Ascending aorta (tissue), 2 donors: ENCODE data around the gene EPM2AIP1. TPM values are rescaled to one million over a fixed set of nuclear protein-coding genes. Genes with fewer than 3 reads are reported as not detected.
"Not testable (repeated sequence)": the region's sequence is repeated elsewhere in the genome, so short reads cannot be mapped to it uniquely, and the experiment has no call there.

Experiments used
- DNase-seq, 2 donors: peaks; one replicate each; pipeline ENCODE4 v3.0.0-alpha.2; 2019; ENCODE audit warnings: low spot score in 2 of 2
- H3K27ac ChIP-seq, 2 donors: fragments of 200-600 bp; sonication (generic); one replicate each; pipeline ENCODE4 v1.5.1; 2016 to 2017; ENCODE audit warnings: mild to moderate bottlenecking in 1 of 2
- H3K27me3 ChIP-seq: fragments of 200-600 bp; sonication (generic); one replicate; pipeline ENCODE4 v1.5.1; 2017
- H3K36me3 ChIP-seq, 2 donors: fragments of 200-600 bp; sonication (generic); one replicate each; pipeline ENCODE4 v1.5.1; 2016
- H3K4me1 ChIP-seq, 2 donors: fragments of 200-600 bp; sonication (generic); one replicate each; pipeline ENCODE4 v1.5.1; 2016 to 2017; ENCODE audit warnings: mild to moderate bottlenecking in 1 of 2
- H3K4me3 ChIP-seq, 2 donors: fragments of 200-600 bp; sonication (generic); one replicate each; pipeline ENCODE4 v1.5.1; 2016 to 2017; ENCODE audit warnings: mild to moderate bottlenecking in 1 of 2
- H3K9me3 ChIP-seq, 2 donors: fragments of 200-600 bp; sonication (generic); one replicate each; pipeline ENCODE4 v1.5.1; 2016
- intact Hi-C: fragments of 100-400 bp; cut with DNase I; formaldehyde crosslinking; loops from one replicate; pipeline ENCODE4 v1.15.1; 2023
- total RNA-seq: library from RNA; depleted of rRNA; stranded (reverse); fragments of >200 nt; gene quantifications from one replicate; pipeline ENCODE4 v1.1.0, GENCODE V29; 2016
- TF ChIP-seq, protein P1 (sequence below), 3 experiments: fragments of 200-600 bp in 2 of 3; fragments of 450-650 bp in 1 of 3; sonication (generic) in 2 of 3; IDR thresholded peaks; one replicate each; pipeline ENCODE4 v1.5.1; 2016 to 2019; ENCODE audit warnings: antibody characterized with exemption in 3 of 3, mild to moderate bottlenecking in 1 of 3, moderate library complexity in 1 of 3

Gene EPM2AIP1
- total RNA-seq, result 1.9 TPM

DNA sequence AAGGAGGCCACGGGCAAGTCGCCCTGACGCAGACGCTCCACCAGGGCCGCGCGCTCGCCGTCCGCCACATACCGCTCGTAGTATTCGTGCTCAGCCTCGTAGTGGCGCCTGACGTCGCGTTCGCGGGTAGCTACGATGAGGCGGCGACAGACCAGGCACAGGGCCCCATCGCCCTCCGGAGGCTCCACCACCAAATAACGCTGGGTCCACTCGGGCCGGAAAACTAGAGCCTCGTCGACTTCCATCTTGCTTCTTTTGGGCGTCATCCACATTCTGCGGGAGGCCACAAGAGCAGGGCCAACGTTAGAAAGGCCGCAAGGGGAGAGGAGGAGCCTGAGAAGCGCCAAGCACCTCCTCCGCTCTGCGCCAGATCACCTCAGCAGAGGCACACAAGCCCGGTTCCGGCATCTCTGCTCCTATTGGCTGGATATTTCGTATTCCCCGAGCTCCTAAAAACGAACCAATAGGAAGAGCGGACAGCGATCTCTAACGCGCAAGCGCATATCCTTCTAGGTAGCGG lies at the start of gene EPM2AIP1:
TSS of gene EPM2AIP1 (minus strand) at position 326 of the 520 bp plus-strand sequence. CDS start at position 272, 54 bp downstream.
- Histone ChIP-seq H3K27ac (peak within 1 kb of the TSS; percentile 99), H3K9me3 (no peaks in the 10 kb centered on the region), H3K4me1 (peaks cover 17 to 42% of the 10 kb centered on the region in 2 donors), H3K4me3 (peak within 1 kb of the TSS; percentile 70 to 81), H3K27me3 (no peaks in the 10 kb centered on the region), H3K36me3 (peaks cover 21 to 23% of the 10 kb centered on the region in 2 donors)
- intact Hi-C loops, result loop anchor here (1.0 to 10.0 kb wide), 4 partner anchors 59 to 1142 kb away; partner anchors contain the start of genes ACAA1 and MYD88
- TF ChIP-seq, protein P1, sequence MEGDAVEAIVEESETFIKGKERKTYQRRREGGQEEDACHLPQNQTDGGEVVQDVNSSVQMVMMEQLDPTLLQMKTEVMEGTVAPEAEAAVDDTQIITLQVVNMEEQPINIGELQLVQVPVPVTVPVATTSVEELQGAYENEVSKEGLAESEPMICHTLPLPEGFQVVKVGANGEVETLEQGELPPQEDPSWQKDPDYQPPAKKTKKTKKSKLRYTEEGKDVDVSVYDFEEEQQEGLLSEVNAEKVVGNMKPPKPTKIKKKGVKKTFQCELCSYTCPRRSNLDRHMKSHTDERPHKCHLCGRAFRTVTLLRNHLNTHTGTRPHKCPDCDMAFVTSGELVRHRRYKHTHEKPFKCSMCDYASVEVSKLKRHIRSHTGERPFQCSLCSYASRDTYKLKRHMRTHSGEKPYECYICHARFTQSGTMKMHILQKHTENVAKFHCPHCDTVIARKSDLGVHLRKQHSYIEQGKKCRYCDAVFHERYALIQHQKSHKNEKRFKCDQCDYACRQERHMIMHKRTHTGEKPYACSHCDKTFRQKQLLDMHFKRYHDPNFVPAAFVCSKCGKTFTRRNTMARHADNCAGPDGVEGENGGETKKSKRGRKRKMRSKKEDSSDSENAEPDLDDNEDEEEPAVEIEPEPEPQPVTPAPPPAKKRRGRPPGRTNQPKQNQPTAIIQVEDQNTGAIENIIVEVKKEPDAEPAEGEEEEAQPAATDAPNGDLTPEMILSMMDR (IDR thresholded peaks at IDR 0.05), result peak; percentile 38 to 53 (median 46)
- DNase-seq, result no peak

DNA sequence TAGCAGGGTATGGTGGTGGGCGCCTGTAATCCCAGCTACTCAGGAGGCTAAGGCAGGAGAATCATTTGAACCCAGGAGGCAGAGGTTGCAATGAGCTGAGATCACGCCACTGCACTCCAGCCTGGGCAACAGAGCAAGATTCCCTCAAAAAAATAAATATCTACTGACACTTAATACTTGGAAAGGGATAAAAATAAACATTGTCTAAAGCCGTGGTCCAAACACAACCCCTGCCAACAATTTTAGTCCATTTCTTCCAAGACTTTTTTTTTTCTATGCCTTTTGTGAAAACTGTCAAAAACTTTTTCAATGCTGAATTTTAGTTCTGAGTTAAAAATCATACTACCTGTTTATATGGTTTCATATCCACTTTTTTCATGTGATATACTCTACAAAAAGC lies 49.8 kb upstream of the EPM2AIP1 start:
- Histone ChIP-seq H3K36me3 (peaks cover 19 to 38% of the 10 kb centered on the region in 2 donors), H3K27ac (peak overlapping the region; percentile 45 to 78), H3K4me1 (peaks cover 5 to 10% of the 10 kb centered on the region in 2 donors)
- DNase-seq, H3K9me3 ChIP-seq, intact Hi-C loops, H3K4me3 ChIP-seq, H3K27me3 ChIP-seq: not testable (repeated sequence)

DNA sequence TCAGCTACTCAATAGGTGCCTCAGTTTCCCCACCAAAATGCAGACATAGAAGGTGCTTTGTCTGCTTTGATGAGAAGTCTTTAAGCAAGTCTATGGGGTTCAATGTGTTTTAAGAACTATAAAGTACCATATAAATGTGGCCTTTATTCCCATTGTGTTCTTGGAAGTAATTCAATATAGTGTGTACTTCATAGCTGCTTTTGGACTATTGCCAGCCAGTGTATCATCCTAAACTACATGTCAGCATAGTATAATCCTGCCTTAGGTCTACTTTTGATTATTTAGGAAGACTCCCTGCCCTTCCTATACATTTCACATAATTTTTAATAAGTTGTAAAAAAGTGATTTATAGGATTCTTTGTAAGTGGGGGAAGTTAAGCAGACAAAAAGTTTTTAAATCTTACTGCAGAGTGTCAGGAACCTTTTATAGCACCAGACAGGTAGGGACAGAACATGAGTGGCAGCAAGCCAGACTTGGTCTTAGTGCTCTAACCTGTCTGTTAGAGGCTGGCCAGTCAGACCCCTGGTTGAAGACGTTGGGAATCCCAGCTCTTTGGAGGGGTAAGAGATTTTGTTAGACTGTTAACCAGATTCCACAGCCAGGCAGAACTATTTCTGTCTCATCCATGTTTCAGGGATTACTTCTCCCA lies 48.7 kb upstream of the EPM2AIP1 start:
- Histone ChIP-seq H3K36me3 (peaks cover 8 to 27% of the 10 kb centered on the region in 2 donors), H3K4me1 (peaks cover 5 to 10% of the 10 kb centered on the region in 2 donors), H3K4me3 (no peak overlapping the region), H3K27ac (peak overlapping the region; percentile 45 to 78), H3K27me3 (no peaks in the 10 kb centered on the region), H3K9me3 (peaks cover 0 to 5% of the 10 kb centered on the region in 2 donors)
- no peak for DNase-seq
- intact Hi-C loops, result no loop called here
- TF ChIP-seq, protein P1 (IDR thresholded peaks at IDR 0.05), result no peak

DNA sequence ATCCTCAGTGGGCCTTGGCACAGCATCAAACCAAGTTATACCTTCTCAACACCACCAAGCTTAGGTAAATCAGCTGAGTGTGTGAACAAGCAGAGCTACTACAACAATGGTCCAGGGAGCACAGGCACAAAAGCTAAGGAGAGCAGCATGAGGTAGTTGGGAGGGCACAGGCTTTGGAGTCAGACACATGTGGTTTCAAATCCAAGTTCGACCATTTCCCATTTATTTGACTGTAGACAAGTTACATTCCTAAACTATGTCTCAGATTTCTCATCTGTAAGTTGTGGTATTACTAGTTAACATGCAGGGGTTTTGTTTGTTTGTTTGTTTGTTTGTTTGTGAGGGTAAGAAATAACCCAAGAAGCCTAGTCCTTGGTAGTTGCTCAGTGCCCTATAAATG lies 47.3 kb upstream of the EPM2AIP1 start:
- DNase-seq, result no peak
- intact Hi-C loops, result no loop called here
- TF ChIP-seq, protein P1 (IDR thresholded peaks at IDR 0.05), result no peak
- Histone ChIP-seq H3K27ac (peak overlapping the region in 1 of 2 donors; percentile 32), H3K9me3 (peaks cover 0 to 12% of the 10 kb centered on the region in 2 donors), H3K36me3 (peaks cover 11 to 33% of the 10 kb centered on the region in 2 donors), H3K27me3 (no peaks in the 10 kb centered on the region), H3K4me3 (no peak overlapping the region), H3K4me1 (peaks cover 5 to 10% of the 10 kb centered on the region in 2 donors)

DNA sequence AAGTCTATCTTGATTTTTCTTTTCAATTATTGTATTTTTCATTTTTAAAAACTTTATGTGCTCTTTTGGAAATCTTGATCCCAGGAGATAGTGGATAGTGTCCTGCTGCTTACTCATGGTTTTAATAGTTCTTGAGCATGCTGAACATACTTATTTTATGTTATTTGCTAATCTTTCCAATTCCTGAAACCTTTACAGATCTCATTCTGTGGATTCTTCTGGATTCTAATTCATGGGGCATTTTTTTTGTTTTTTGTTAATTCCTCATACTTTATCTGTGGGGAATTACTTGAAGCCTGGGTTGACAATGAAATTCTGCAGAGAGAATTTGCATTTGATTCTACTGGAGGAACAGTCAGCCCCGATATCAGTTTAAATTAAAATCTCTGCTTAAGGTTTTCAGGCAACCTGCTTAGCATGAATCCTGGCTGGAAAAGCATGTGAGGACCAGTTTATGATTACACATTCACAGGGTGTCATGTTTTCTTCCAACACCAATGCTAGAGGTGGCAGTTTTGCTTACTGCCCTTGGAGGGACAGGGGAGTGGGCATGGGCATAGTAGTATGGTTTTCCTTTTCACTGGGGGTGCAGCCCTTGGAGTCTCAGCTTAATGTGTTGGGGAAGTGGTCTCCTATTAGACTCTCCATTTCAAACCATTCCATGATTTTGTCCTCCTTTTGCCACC lies 46.4 kb upstream of the EPM2AIP1 start:
- H3K27me3 ChIP-seq, result no peaks in the 10 kb centered on the region
- peaks cover 11 to 37% of the 10 kb centered on the region in 2 donors for H3K36me3 ChIP-seq
- H3K9me3 ChIP-seq, result peaks cover 0 to 12% of the 10 kb centered on the region in 2 donors
- TF ChIP-seq, protein P1 (IDR thresholded peaks at IDR 0.05), result no peak
- H3K4me1 ChIP-seq, result peaks cover 5 to 10% of the 10 kb centered on the region in 2 donors
- H3K27ac ChIP-seq, result no peak overlapping the region
- H3K4me3 ChIP-seq, result no peak overlapping the region
- DNase-seq, result no peak
- intact Hi-C loops, result no loop called here

DNA sequence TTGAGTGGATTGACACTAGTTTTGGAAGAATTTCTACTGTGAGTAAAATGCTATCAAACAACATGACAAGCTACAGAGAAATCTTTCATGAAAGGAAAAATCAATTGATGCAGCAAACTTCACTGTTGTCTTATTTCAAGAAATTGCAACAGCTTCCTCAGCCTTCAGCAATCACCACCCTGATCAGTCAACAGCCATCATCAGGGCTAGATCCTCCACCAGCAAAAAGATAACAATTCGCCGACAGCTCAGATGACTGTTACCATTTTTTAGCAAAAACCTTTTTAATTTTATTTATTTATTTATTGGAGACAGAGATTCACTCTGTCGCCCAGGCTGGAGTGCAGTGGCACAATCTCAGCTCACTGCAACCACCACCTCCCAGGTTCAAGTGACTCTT lies 44.4 kb upstream of the EPM2AIP1 start:
- Histone ChIP-seq H3K9me3 (peaks cover 0 to 12% of the 10 kb centered on the region in 2 donors), H3K4me3 (no peak overlapping the region), H3K36me3 (peaks cover 11 to 37% of the 10 kb centered on the region in 2 donors), H3K27ac (no peak overlapping the region), H3K27me3 (no peaks in the 10 kb centered on the region), H3K4me1 (peaks cover 0 to 7% of the 10 kb centered on the region in 2 donors)
- intact Hi-C loops, result no loop called here
- no peak for DNase-seq
- TF ChIP-seq, protein P1 (IDR thresholded peaks at IDR 0.05), result no peak
